ENCODE measurements around the gene SORCS3. TPM values are rescaled to one million over a fixed set of nuclear protein-coding genes. Genes with fewer than 3 reads are reported as not detected.

The SORCS3 gene
- polyA plus RNA-seq, 3 donors: not detected

- Histone ChIP-seq H3K36me3 (replicated peaks in 1 of 2; ENCODE audit: control insufficient read depth in 1 of 2, insufficient read depth in 2 of 2, low read length in 2 of 2) (no peaks in the 10 kb centered on the region), H3K9ac (ENCODE audit: insufficient read depth, low read length, poor library complexity, severe bottlenecking) (no peak overlapping the region), H2AFZ (ENCODE audit: insufficient read depth, low read depth, low read length, poor library complexity, severe bottlenecking) (no peak overlapping the region), H3K9me3 (replicated peaks in 1 of 2; ENCODE audit: control insufficient read depth in 1 of 2, insufficient read depth in 1 of 2, low read length in 2 of 2) (no peaks in the 10 kb centered on the region), H4K20me1 (ENCODE audit: insufficient read depth, low read length) (no peaks in the 10 kb centered on the region), H3K79me2 (ENCODE audit: insufficient read depth, low read length) (no peaks in the 10 kb centered on the region), H3K4me2 (replicated peaks; ENCODE audit: extremely low read depth, low read length, poor library complexity, severe bottlenecking) (no peak overlapping the region), H3K27ac (ENCODE audit: low read depth in 1 of 2, low read length in 2 of 2) (no peak overlapping the region), H3K4me3 (replicated peaks in 1 of 3; ENCODE audit: low read depth in 2 of 3, low read length in 3 of 3) (no peak overlapping the region), H3K27me3 (ENCODE audit: control insufficient read depth in 2 of 2, insufficient read depth in 2 of 2, low read length in 2 of 2) (no peaks in the 10 kb centered on the region), H3K4me1 (ENCODE audit: control insufficient read depth in 1 of 2, insufficient read depth in 2 of 2, low read length in 2 of 2) (no peaks in the 10 kb centered on the region)
- no peak for DNase-seq
- Mint-ChIP-seq H3K4me1 (no peaks in the 10 kb centered on the region), H3K27ac (no peak overlapping the region), H3K4me3 (no peak overlapping the region), H3K9me3 (peaks cover 0 to 9% (median 5%) of the 10 kb centered on the region in 7 donors), H3K36me3 (no peaks in the 10 kb centered on the region), H3K27me3 (ENCODE audit: low read depth in 3 of 3) (peaks cover 0 to 1% (median 0%) of the 10 kb centered on the region in 3 donors)
- 100% methylated on average over 1 of the region's 5 CpGs for WGBS (ENCODE audit: insufficient coverage)
- intact Hi-C loops (cut with micrococcal nuclease): no loop called here
- TF ChIP-seq CTCF (IDR thresholded peaks at IDR 0.05): no peak
Measured at GRCh38 chr10:105247831-105248499, 606.9 kb downstream of the SORCS3 start.

GRCh38 chr10:105252911-105253310, 611.8 kb downstream of the SORCS3 start:
- no peak for DNase-seq
- no peak overlapping the region for H3K9ac ChIP-seq (ENCODE audit: insufficient read depth, low read length, poor library complexity, severe bottlenecking)
- Mint-ChIP-seq H3K9me3 (peaks cover 0 to 15% (median 3%) of the 10 kb centered on the region in 7 donors), H3K27ac (no peak overlapping the region), H3K36me3 (no peaks in the 10 kb centered on the region), H3K4me3 (no peak overlapping the region), H3K4me1 (no peaks in the 10 kb centered on the region), H3K27me3 (ENCODE audit: low read depth in 3 of 3) (no peaks in the 10 kb centered on the region)
- no peaks in the 10 kb centered on the region for H3K9me3 ChIP-seq (replicated peaks in 1 of 2; ENCODE audit: control insufficient read depth in 1 of 2, insufficient read depth in 1 of 2, low read length in 2 of 2)
- H2AFZ ChIP-seq (ENCODE audit: insufficient read depth, low read depth, low read length, poor library complexity, severe bottlenecking): no peak overlapping the region
- H3K4me2 ChIP-seq (replicated peaks; ENCODE audit: extremely low read depth, low read length, poor library complexity, severe bottlenecking): no peak overlapping the region
- no peaks in the 10 kb centered on the region for H4K20me1 ChIP-seq (ENCODE audit: insufficient read depth, low read length)
- no peak overlapping the region for H3K27ac ChIP-seq (ENCODE audit: low read depth in 1 of 2, low read length in 2 of 2)
- no peak overlapping the region for H3K4me3 ChIP-seq (replicated peaks in 1 of 3; ENCODE audit: low read depth in 2 of 3, low read length in 3 of 3)
- H3K27me3 ChIP-seq (ENCODE audit: control insufficient read depth in 2 of 2, insufficient read depth in 2 of 2, low read length in 2 of 2): no peaks in the 10 kb centered on the region
- no peak for TF ChIP-seq CTCF (IDR thresholded peaks at IDR 0.05)
- no peaks in the 10 kb centered on the region for H3K4me1 ChIP-seq (ENCODE audit: control insufficient read depth in 1 of 2, insufficient read depth in 2 of 2, low read length in 2 of 2)
- intact Hi-C loops (cut with micrococcal nuclease): no loop called here
- H3K36me3 ChIP-seq (replicated peaks in 1 of 2; ENCODE audit: control insufficient read depth in 1 of 2, insufficient read depth in 2 of 2, low read length in 2 of 2): no peaks in the 10 kb centered on the region
- H3K79me2 ChIP-seq (ENCODE audit: insufficient read depth, low read length): no peaks in the 10 kb centered on the region
